ENCODE data around the gene NADSYN1.
"Not testable (repeated sequence)": the region's sequence is repeated elsewhere in the genome, so short reads cannot be mapped to it uniquely, and the experiment has no call there.

Gene NADSYN1

DNA sequence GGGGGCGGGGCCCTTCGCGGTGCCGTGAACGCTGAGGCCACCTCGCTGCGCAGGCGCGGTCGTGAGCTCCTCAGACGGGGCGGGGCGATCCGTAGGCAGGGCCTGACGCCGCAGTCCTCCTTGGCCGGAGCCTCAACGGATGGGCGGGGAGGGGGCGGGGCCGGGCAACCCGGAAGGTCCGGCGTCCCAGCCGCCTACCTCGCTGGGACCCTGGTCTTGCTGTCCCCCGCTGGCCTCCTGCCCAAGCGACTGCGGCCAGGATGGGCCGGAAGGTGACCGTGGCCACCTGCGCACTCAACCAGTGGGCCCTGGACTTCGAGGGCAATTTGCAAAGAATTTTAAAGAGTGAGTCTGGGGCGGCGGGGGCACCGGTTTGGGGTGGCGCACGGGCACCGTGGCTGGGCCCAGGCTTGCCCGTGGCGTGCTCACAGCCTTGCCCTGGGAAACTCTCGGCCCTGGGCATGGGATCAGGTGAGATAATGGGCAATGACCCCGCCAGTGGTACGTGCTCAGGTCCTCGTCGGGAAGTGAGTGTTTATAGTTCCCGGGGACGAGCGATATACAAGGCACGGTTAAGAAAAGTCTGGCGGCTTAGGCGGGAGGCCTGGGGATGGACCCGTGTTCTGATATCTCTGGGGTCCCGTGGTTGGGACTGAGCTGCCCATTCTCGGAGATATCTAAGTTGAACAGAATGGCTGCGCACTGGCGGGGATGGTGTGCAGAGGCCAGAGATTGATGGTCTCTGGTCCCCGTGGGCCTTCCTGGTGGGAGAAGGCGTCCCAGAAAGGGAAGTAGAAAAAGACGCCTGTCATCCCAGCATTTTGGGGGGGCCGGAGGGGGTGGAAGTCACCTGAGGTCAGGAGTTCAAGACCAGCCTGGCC is at the start of gene NADSYN1:
TSS of gene NADSYN1 (plus strand) at position 167 of the 881 bp plus-strand sequence. CDS start at position 261, 94 bp downstream.
- peak; percentile 87 for DNase-seq

DNA sequence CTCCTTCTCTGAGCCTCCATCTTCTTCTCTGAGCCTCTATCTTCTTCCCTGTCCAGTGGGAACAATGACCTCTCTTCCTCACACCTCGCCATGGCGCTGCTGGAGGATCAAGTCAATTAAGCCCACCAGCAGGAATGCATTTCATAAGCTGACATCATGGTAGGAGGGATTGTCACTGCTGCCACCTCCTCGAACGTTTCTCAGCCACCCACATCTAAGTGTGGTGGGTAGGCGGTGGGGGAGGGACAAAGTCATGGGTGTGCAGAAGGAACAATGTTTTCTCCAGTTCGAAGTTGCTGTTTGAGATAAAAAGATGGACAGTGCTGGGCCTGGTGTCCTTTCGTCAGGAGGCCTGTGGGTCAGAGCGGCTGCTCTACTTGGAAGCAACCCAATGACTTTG is 48.8 kb upstream of the NADSYN1 start:
- DNase-seq = no peak

DNA sequence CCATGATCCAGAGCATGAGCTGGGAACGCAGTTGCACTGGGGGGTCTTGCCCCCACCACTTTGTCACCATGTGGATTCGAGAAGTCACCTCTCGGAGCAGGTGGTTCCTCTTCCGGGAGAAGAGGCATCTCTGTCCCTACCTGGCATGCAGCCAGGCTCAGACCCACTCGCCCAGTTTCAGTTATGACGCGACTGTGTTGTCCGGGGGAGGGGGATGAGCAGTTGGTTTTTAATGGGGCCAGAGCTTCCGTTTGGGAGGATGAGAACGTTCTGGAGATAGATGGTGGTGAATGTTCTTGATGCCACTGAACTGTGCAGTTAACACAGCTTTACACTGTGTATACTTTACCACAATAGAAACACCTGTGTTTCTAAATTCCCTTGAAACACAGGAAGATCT is 46.3 kb upstream of the NADSYN1 start:
- DNase-seq = no peak

DNA sequence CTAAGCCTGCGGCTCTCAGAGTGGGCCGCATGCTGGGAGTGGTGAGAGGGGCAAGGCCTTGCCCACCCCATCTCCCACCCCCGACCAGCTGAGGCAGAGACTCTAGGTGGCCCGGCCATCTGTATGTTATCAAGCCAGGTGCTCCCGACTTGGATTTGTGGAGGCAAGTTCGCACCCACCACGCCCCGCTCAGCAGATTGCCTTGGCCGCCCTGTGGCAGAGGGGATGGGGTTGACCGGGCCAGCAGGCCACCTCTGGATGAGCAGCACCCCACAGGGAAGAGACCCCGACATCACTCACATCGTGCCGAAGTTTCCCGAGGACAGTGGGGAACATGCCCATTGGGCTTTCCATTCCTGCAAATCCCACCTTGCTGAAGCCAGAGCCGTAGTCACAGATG is 45.6 kb upstream of the NADSYN1 start:
- no peak for DNase-seq

DNA sequence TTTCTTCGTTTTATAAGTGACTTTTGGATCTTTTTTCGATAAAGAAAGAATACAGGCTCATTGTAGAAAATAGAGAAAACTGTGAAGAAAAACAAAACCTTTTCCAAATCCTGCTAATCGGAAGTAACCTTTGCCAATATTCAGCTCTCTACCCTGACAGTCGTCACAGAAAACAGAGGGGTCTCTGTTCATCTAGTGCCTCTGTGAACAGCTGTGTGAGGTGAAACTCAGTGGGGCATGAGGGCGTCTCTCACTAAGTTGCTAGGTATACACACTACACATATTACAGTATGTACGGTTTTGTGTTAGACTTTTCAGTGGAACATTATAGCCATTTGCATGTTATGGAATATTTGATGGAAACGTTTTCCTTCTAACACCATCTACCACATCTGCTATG is 44.2 kb upstream of the NADSYN1 start:
- no peak for DNase-seq

DNA sequence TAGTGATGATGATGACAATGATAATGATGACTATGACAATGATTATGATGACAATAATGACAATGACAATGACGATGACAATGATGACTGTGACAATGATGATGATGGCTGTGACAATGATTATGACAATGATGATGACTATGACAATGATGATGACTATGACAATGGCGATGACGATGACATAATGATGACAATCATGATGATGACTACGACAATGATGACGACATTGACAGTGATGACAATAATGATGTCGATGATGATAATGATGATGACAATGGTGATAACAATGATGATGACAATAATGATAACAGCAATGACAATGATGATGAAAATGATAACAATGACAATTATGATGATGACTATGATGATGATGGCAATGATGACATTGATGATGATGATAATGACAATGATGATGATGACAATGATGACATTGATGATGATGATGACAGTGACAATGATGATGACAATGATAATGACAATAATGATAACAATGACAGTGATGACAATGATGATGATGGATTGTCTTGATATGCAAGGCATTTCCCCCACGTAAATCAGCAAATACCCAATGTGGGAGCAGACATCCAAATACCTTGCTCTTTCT is 42.5 kb upstream of the NADSYN1 start:
- DNase-seq = no peak

DNA sequence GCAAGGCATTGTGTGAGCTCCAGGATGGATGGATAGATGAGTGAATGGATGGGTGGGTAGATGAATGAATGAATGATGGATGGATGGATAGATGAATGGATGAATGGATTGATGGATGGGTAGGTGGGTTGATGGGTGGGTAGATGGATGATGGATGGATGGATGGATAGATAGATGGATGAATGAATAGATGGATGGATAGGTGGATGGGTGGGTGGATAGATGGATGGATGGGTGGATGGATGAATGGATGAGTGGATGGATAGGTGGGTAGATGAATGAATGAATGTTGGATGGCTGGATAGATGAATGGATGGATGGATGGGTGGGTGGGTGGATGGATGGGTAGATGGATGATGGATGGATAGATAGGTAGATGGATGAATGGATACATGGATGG is 38.4 kb upstream of the NADSYN1 start:
- no peak for DNase-seq

DNA sequence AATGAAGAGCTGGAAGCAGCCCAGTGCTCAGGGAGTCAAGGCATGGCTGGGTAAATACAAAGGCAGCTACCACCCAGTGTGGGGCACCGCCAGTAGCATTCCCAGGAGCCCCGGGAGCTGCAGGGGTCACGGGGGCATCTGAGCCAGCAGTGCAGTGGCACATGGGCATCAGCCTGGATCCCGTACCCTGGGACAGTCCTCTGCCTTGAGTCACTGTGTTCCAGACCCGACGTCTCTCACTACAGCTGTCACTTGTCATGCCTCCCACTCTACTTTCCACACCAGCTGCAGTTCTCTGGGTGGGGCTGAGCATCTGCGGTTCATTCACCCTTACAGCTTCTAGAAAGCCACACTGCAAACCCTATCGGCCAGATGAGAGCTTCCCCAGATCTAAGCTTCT is 34.4 kb upstream of the NADSYN1 start:
- no peak for DNase-seq

DNA sequence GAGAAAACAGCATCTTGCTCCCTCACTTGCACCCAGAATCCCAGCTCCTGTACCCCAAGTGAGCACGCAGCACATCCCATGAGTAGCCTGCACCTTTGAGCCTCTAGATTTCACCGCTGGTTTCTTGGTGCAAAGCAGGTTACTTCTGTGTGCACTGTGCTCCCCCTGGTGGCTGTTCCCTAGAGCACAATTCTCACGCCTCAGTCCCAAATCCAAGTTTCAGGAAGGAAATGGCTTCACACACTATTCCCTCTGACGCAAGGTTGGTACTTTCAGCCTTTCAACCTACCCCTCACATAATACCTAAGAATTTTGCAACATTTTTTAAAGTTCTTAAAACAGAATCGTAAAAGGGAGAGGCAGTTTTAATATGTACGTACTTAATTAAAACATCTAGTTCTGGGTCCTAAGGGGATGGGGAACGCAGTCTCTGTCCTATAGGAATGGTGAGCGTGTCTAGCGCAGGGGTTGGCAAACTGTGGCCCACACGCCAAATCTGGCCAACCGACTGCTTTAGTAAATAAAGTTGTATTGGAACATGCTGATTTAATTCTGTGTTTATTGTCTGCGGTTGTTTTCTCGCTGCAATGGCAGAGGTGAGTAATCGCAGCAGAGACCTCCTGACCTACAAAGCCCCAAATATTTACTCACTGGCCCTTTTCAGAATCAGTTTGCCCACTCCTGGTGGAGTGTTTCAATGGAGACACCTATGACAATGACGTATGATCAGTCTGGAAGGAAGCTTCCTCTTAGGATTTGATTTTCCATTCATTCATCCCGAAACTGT is 32.4 kb upstream of the NADSYN1 start:
- no peak for DNase-seq

DNA sequence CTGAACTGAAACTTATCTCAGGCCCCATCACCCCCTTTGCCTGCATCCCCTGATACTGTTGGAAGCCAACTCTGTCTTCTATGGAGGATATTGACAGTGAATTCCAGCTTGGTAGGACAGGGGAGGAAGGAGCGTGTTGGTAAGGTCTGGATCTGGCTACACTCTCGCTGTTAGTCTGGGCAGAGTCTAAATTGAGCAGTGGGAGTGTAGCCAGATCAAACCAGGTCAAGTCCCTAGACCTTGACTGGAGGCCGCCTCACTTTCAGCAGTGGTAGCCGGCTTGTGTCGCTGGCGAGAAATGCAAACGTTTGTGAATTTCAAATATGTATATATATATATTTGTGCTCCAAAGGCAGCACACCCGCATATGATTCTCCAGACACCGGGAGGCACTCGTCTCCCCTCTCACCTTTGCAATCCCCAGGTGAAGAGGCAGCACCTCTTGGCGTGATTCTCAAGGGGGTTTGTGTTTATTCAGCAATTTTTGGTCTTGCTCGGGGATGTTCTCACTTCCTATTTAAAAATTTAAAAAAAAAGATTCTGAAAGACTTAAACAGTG is 31.5 kb upstream of the NADSYN1 start:
- no peak for DNase-seq

DNA sequence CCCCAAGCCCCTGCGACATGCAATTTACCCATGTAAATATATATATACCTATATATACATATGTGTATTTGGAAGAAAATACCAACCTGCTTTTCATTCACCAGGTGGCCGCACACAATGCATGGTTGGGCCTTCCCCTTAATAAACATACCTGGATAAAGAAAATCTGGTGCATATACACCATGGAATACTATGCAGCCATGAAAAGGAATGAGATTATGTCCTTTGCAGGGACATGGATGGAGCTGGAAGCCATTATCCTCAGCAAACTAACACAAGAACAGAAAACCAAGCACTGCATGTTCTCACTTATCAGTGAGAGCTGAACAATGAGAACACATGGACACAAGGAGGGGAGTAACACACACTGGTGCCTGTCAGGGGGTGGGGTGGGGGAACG is 30.7 kb upstream of the NADSYN1 start:
- DNase-seq = not testable (repeated sequence)

DNA sequence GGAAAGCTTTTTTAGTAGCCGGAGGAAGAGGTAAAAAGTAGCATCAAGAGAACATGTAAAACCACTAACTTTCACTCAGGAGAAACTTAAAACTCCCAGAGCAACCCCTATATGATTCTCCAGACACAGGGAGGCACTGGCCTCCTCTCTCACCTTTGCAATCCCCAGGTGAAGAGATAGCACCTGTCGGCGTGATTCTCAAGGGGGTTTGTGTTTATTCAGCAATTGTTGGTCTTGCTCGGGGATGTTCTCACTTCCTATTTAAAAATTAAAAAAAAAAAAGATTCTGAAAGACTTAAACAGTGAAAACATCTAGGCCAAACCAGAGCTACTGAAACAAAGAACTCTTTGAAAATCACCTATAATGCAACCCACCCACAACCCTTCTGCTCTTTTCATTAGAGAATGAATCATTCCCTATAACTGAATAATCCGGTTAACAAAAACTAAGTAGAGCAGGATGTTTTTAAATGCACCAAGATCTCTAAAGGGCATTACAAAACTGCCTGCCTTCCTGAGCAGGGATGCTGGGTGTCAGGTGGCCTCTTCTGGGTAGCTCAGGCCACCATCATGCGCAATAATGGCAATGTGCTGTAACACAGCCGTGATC is 29.7 kb upstream of the NADSYN1 start:
- DNase-seq = no peak

DNA sequence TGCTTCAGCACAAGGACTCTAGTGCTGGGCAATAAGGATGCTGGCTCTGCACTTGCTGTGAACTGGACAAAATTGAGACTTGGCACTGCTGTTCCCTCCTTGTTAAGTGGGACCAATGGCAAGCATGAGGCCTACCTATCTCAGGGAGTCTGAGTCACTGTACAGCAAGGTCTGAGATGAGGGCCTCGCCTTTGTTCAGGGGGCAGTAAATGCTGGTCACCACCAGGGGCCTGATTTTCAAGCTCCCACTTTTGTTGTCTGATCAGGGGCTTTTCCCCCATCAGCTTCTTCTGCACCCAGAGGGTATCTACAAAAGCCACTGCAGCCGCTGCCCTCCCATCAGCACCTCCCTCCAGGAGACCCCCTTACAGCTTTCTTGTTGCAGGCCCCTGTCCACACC is 27.6 kb upstream of the NADSYN1 start:
- DNase-seq = no peak

DNA sequence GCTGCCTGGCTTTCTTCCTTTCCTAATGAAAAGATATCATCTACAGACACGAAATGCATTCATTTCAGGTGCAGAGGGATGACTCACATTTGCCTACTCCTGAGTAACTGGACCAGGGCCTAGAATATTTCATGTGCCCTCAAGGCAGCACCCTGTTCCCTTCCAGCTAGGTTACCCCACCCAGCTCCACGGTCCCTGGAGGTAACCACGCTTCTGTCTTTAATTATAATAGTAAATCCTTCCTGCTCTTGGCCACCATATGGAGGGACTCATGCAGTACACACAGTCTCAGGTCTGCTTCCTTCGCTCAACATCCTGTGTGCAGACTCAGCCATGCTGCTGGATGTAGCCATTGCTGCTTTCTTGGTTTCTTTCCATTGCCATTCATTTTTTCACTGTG is 27.1 kb upstream of the NADSYN1 start:
- no peak for DNase-seq

DNA sequence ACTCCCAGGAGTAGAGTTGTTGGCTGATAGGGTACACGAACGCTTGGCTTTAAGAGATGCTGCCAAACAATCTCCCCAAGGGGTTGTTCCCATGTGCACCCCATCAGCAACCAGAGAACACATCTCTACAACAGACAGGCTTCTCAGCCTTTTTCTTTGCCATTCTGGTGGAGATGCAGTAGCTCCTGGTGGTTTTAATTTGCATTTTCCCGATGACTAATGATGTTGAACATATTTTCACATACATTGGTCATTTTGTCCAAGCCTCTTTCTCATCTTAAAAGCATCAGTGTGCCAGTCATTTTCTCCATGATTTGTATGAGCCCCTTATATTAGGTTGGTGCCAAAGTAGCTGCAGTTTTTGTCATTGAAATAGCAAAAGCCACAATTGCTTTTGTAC is 26.6 kb upstream of the NADSYN1 start:
- no peak for DNase-seq

DNA sequence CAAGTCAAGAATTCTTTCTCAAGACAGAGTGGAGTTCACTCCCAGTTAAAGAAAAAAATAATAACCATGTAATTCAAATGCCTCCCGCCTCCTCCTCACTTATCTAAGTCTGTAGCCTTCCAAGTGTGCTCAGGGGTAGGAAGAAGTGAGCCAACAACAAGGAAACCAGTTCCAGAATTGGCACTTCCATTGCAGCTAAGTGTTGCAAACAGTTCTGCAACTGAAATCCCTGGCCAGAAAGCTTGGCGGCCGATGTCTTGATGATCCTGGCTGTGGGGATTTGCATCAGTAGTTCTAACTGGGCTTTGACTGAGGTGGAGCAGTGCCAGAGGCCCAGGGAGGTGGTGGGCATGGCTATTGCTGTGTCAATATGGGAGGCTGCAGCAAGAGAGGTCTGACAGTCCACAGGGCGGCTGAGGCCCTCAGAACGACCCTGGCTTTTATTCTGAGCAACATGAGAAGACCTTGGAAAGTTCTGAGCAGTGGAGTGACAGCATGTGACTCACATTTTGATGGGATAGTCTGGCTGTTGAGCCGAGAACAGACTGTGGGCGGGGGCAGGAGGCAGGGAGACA is 24.1 kb upstream of the NADSYN1 start:
- DNase-seq = no peak

DNA sequence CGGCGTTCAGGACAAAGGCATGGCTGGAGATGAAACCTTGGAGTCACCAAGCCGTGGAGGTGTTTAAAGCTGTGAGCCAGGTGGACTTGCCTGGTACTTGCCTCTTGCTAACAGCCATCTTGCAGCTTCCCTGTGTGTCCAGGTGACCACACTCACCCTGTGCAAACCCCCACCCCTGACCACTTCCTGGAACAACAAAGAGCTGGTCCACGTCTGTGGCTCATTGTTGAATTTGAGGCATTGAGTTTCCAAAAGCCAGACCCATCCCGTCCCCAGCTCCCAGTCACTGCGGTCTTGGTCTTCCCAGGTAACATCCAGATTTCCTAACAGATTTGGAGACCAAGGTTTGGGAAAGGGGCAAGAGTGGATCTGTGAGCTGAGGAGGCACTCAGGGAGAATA is 23.3 kb upstream of the NADSYN1 start:
- no peak for DNase-seq

DNA sequence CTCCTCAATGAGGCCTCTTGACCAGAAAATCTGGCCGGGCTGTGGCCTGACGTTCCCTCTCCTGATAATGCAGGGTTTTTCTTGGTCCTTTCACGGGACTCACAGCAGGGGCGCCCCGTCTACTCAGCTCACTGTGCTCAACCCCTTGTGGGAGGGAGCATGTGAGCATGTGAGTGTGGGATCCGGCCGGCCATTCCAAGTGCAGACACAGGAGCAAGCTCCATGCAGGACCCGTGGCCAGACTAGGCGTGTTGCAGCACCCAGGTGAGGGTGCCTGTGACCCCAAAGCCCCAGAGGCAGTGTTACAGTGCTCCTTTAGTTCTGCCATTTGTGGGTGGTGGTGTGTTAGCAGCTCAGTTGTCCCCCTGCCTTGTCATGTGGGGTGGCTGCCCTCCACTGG is 22.8 kb upstream of the NADSYN1 start:
- no peak for DNase-seq

DNA sequence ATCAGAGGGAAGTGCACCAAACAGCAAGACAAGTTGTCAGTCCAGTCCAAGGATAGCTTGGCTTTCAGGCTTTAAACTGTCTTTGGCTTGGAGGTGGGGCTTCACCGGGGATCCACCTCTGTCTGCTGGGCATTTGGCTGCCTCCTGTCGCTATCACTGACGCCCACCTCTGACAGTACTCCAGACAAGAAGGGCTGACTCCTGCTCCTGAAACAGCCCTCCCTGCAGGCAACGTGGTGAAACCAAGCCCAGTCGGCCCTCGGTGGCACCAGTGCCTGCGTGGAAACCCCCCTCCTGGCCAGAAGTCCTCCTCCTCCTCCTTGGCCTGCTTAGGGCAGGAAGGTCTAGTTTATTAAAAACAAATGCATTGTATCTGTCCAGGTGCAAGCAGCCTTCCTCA is 21.7 kb upstream of the NADSYN1 start:
- DNase-seq = no peak

DNA sequence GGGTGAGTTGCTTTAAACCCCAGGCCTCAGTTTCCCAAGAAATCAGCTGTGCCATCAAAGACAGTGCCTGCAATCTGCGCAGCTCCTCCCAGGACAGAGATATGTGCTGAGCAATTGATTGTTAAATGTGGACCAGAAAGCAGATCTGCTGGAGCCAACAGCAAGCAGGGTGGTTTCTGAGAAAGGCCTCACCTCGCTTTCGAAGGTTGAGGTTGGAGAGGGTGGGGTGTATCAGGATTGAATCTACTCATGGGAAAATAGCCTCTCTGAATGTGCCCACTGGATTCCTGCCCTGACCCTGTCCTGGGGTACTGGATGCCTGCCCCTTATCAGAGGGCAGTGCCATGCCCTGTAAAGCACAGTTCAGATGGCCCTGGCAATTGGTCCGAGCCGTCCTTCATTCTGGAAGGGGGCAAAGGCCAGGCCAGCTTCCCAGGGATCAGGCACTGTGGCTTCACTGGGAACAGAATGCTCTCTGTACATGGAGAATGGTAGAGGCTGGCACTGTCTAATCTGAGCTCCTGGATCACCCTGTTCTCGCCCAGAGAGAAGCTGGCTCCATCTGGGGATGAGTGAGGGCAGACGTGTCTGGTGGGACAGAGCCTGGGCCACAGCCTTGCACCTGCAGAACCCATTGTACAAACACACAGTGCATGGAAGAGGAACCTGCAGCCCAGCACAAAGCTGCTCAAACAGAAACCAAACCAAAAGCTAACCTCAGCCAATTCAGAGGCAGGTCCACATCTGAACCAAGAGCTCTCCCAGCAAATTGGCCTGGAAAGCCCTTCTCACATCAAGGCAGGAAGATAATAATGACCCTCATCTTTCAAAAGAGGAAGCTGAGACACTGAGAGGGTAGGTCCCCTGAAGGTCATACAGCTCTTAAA is 20.0 kb upstream of the NADSYN1 start:
- no peak for DNase-seq

DNA sequence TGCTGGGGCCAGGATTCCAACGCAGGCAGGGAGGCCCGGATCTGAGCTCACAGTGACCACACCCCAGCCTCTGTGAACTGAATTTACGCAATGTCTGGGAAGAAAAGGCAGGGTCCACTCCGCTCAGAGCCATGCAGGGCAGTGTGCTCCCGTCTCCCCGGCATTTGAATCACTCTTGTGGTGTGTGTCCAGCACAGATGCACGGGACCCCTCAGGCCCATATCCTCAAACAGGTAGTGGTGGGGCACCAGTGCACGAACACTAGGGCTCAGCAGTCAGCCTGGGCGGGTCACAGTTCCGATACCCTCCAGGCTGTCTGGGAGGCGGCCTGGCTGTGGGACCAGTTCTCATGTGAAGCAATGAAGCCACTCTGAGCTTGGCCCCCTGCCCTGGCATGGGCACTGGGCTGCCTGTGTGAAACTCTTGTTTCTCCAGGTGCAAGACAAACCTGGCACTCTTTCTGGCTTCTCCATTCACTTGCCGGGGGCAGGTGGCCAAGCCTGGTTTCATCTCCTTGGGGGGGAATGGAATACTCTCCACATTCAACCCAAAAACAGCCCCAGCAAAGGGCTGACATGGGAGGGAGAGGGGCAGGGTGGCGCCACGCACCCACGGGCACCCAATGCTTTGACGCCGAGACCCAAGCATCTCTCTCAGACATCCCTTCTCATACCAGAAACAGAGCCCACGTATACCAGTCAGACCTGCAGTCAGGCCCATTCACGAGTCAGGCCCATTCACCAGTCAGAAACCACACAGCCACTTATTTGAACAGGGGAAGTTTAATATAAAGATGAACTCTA is 19.2 kb upstream of the NADSYN1 start:
- DNase-seq = no peak
